ENCODE data around the gene RAB26.

Gene RAB26

GRCh38 chr16:2163211-2163881, 14.9 kb downstream of the RAB26 start:
- DNase-seq = no peak

GRCh38 chr16:2165861-2166260, 17.4 kb downstream of the RAB26 start:
- no peak for DNase-seq

GRCh38 chr16:2166263-2167067, 18.0 kb downstream of the RAB26 start:
- no peak for DNase-seq

DNA sequence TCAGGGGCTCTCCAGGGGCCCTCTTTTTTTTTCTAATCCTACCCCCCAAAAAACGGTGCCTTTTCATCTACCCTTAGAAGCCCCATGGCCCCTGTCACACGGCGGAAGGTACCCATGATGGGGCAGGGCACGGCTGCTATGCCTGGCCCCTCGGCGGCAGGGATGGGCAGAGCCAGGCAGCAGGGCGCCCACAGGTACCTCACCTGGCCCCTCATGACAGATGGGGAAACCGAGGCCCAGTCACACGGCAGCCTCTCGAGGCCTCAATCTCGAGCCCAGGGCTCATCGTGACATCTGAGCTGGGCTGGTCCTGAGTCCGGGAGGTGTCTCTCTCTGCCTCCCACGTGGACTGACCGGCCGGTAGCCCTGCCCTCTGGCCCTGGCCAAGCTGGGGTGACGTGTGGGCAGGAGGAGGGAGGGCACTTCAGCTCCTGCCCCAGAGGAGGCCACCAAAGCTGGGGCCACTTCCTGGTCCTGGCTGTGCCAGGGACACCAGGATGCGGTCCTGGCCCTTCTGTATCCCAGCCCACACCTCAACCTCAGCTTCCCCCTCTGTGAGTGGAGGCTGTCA, 18.7 kb downstream of the RAB26 start:
- no peak for DNase-seq

DNA sequence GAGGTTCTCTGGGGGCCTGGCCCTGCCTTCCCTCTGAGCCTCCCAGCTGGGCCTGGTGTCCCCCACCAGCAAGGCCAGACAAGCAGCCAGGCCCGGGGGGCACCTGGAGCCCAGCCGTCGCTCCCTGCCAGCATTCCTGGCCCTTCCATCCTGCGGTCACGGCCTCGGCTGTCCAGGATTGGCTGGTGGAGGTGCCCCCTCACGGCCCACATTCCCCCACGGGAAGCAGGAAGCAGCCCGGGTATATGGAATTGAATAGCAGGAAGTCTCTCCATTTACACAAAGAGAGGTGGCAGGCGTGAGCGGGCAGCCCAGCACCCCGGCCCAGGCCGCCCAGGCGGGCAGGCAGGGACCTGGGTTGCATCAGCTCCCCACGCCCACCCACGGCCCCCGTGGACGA, 21.7 kb downstream of the RAB26 start:
- no peak for DNase-seq

GRCh38 chr16:2170587-2171435, 22.4 kb downstream of the RAB26 start:
- DNase-seq = no peak

- DNase-seq = no peak
These were observed 23.3 kb downstream of the RAB26 start for GRCh38 chr16:2171601-2172178.

- no peak for DNase-seq
These were observed 24.4 kb downstream of the RAB26 start for GRCh38 chr16:2172688-2173335.

GRCh38 chr16:2173366-2173765, 24.9 kb downstream of the RAB26 start:
- DNase-seq = no peak

- no peak for DNase-seq
These were observed 25.5 kb downstream of the RAB26 start for GRCh38 chr16:2173916-2174315.

DNA sequence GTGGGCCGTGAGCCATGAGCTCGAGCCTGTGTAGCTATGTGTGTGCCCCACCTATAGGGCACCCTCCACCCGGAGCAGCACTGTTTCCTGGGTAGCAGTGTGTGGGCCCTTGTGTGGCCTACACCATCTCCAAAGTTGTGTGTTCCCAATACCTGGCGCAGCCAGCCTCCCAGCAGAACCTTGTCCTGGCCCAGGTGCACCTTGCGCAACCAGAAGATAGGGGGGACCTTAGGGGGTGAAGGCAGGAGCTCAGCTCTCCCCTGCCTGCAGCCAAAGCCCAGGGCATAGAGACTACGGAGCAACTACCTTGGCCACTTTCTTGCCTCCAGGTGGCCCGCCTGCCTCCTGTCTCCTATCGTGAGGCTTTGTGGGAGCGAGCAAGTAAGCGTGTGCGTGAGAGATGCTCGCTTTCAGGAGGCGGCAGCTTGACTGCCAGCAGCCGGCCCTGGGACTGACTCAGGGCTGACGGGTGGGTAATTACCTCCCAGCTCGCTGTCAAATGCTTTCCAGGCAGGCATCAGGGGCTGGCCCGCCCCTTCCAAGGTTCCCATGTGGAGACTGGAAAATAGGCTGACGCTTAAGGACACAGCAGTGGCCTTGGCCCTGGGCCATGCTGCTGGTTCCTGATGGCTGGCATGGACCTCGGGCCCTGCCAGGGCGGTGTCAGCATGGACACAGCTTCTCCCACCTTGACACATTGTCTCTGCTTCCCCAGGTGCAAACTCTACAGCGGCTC, 26.1 kb downstream of the RAB26 start:
- DNase-seq = no peak

DNA sequence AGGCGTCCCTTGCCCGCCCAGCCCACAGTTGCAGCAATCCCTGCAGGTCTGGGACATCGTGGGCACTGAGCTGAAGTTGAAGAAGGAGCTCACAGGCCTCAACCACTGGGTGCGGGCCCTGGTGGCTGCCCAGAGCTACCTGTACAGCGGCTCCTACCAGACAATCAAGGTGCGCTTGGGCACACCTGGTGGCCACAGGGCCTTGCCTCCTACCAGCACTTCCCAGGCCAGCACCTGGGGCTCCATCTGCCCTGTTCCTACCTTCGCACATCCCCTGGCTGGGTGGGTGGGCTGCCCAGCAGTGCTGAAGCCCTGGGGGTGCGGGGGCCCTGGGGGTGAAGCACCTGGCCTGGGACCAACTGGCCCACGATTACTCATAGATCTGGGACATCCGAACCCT, 27.0 kb downstream of the RAB26 start:
- no peak for DNase-seq

- DNase-seq = no peak
These were observed 27.6 kb downstream of the RAB26 start for GRCh38 chr16:2176047-2176446.

GRCh38 chr16:2177101-2177500, 28.7 kb downstream of the RAB26 start:
- no peak for DNase-seq

DNA sequence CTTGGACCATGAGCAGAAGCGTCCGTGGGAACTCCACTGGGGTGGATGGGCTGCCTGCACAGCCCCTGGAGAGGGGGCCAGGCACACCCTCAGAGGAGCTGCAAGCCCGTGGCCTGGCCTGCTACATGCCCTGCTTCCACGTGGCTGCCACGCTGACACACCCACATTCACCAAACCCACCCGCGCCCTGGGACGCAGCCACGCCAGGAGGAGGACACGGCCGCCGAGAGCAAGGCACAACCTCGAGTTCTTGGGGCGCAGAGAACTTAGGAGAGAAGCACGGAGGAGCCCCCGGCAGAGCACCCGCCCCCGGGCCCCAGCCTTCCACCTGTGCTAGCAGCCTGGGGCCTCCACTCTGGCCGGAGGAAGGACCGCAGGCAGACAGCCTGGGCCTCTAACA, 29.1 kb downstream of the RAB26 start:
- DNase-seq = no peak

GRCh38 chr16:2178321-2179106, 30.1 kb downstream of the RAB26 start:
- no peak for DNase-seq

DNA sequence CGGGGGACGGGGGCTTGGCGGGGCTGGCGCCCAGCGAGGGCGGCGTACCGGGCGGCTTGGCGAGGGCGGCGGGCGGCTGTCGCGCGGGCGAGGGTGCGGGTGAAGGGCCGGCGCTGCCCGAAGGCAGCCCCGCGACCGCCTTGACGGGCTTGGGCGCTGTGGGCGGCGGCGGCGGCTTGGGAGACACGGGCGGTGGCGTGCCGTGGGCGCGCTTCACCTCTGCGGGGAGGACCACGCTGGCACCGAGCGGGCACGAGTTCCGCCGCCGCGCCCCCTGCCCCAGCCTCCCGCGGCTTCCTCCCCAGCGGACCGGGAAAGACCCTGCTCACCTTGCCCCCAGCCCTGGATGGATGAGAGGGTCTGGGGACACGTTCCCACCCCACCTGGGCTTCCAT, 30.7 kb downstream of the RAB26 start:
- DNase-seq = no peak

- no peak for DNase-seq
These were observed 31.2 kb downstream of the RAB26 start for GRCh38 chr16:2179576-2179975.

- DNase-seq = no peak
These were observed 32.0 kb downstream of the RAB26 start for GRCh38 chr16:2180461-2180860.

DNA sequence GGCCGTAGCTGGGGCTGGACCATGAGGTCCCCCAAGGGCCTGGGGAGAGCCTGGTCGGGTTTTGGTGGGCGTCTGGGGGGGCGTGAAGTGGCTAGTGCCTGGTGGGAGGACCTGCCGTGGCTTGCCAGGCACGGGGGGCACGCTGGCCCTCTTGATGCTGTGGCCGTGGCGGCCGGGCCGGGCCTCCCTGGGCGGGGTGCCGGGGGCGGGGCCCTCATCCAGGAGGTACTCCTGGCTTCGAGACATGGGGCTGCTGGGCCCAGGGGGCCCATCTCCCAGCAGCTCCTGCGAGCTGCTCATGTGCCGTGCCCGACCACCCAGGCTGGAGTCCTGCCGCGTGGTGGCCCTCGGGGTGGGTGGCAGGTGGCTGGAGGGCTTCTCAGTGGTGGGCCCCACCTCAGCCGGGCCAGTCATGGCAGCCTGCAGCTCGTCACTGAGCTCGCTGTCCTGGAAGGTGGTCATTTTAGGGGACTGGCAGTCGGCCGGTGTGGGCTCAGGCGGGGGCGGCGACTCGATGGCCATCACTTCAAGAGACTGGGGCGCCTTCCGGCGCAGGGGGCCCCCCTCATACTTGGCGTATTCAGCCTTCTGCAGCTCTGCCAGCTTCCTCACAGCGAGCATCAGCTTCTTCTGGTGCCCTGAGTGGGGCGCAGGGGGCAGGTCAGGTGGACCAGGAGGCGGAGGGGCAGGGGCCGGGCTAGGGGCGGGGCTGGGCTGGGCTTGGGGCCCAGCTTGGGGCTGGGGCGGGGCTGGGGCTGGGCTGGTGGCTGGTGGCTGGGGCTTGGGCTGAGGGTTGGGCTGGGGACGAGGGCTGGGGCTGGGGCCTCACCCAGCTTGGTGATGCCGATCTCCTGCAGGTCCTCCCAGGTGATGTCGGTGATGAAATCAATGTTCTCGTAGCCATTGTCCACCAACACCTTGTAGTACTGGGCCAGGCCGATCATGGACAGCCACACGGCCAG, 32.8 kb downstream of the RAB26 start:
- DNase-seq = no peak
